SK-N-SH treated with all-trans-retinoic acid at 6 μM for 48 hours (cell line): ENCODE measurements around the gene KLHL29.

ENCODE experiments used
- ATAC-seq: fragments of 200-7000 bp; cut with Tn5 transposase; 3 replicates; pipeline ENCODE4 v1.9.1; 2020; ENCODE audit warnings: mild to moderate bottlenecking, moderate library complexity
- ARNTL ChIP-seq: fragments of 450-650 bp; formaldehyde crosslinking; IDR thresholded peaks from 2 replicates; pipeline ENCODE4 v1.5.0; 2020; ENCODE audit warnings: low read depth, mild to moderate bottlenecking, moderate library complexity, borderline replicate concordance
- BACH2 ChIP-seq: fragments of 250-450 bp; sonication (Bioruptor Pico); IDR thresholded peaks from 2 replicates; pipeline ENCODE4 v1.9.0; 2021; ENCODE audit warnings: mild to moderate bottlenecking, borderline replicate concordance
- CSDC2 ChIP-seq: fragments of 250-450 bp; sonication (Bioruptor Pico); IDR thresholded peaks from 2 replicates; pipeline ENCODE4 v1.5.0; 2020; ENCODE audit warnings: mild to moderate bottlenecking, moderate library complexity
- CSRNP3 ChIP-seq: fragments of 250-450 bp; sonication (Bioruptor Pico); IDR thresholded peaks from 2 replicates; pipeline ENCODE4 v1.5.1; 2021; ENCODE audit warnings: mild to moderate bottlenecking, moderate library complexity
- ESRRG ChIP-seq: fragments of 250-450 bp; sonication (Bioruptor Pico); IDR thresholded peaks from 2 replicates; pipeline ENCODE4 v1.6.1; 2021; ENCODE audit warnings: mild to moderate bottlenecking
- GLIS3 ChIP-seq: fragments of 250-450 bp; sonication (Bioruptor Pico); IDR thresholded peaks from 2 replicates; pipeline ENCODE4 v1.5.0; 2020; ENCODE audit warnings: mild to moderate bottlenecking, moderate library complexity
- ISL1 ChIP-seq: fragments of 250-450 bp; sonication (Bioruptor Pico); IDR thresholded peaks from 2 replicates; pipeline ENCODE4 v2.1.2; 2022; ENCODE audit warnings: mild to moderate bottlenecking, moderate library complexity
- OSR1 ChIP-seq: fragments of 250-450 bp; sonication (Bioruptor Pico); IDR thresholded peaks from 2 replicates; pipeline ENCODE4 v1.8.0; 2022; ENCODE audit warnings: moderate library complexity, mild to moderate bottlenecking, inconsistent platforms
- PPARA ChIP-seq: fragments of 250-450 bp; sonication (Bioruptor Pico); IDR thresholded peaks from 2 replicates; pipeline ENCODE4 v1.5.0; 2020; ENCODE audit warnings: mild to moderate bottlenecking, borderline replicate concordance
- RARB ChIP-seq: fragments of 250-450 bp; sonication (Bioruptor Pico); IDR thresholded peaks from 2 replicates; pipeline ENCODE4 v1.8.0; 2021; ENCODE audit warnings: mild to moderate bottlenecking, moderate library complexity
- SNAI2 ChIP-seq: fragments of 250-450 bp; sonication (Bioruptor Pico); IDR thresholded peaks from 2 replicates; pipeline ENCODE4 v1.5.0; 2020; ENCODE audit warnings: mild to moderate bottlenecking, moderate library complexity
- TOX ChIP-seq: fragments of 250-450 bp; sonication (Bioruptor Pico); IDR thresholded peaks from 2 replicates; pipeline ENCODE4 v1.8.0; 2021; ENCODE audit warnings: mild to moderate bottlenecking, moderate library complexity, borderline replicate concordance
- TSHZ2 ChIP-seq: fragments of 250-450 bp; sonication (Bioruptor Pico); IDR thresholded peaks from 2 replicates; pipeline ENCODE4 v1.5.0; 2020; ENCODE audit warnings: mild to moderate bottlenecking, moderate library complexity
- ZC3H10 ChIP-seq: fragments of 250-450 bp; sonication (Bioruptor Pico); IDR thresholded peaks from 2 replicates; pipeline ENCODE4 v1.5.1; 2021; ENCODE audit warnings: mild to moderate bottlenecking, moderate library complexity
- ZFP3 ChIP-seq: fragments of 250-450 bp; sonication (Bioruptor Pico); IDR thresholded peaks from 2 replicates; pipeline ENCODE4 v1.5.0; 2020; ENCODE audit warnings: mild to moderate bottlenecking, moderate library complexity
- ZNF565 ChIP-seq: fragments of 450-650 bp; formaldehyde crosslinking; conservative IDR thresholded peaks from 2 replicates; pipeline ENCODE4 v1.5.0; 2020; ENCODE audit warnings: low read depth, mild to moderate bottlenecking, moderate library complexity
- ZNF70 ChIP-seq: fragments of 450-650 bp; formaldehyde crosslinking; IDR thresholded peaks from 2 replicates; pipeline ENCODE4 v1.5.0; 2020; ENCODE audit warnings: mild to moderate bottlenecking, moderate library complexity
- ZNF8 ChIP-seq: fragments of 450-650 bp; formaldehyde crosslinking; IDR thresholded peaks from 2 replicates; pipeline ENCODE4 v1.5.0; 2020; ENCODE audit warnings: mild to moderate bottlenecking, moderate library complexity
- TF ChIP-seq, protein P1 (sequence below): fragments of 250-450 bp; sonication (Bioruptor Pico); IDR thresholded peaks from 2 replicates; pipeline ENCODE4 v1.5.1; 2020; ENCODE audit warnings: low read depth, mild to moderate bottlenecking, moderate library complexity

The KLHL29 gene

DNA sequence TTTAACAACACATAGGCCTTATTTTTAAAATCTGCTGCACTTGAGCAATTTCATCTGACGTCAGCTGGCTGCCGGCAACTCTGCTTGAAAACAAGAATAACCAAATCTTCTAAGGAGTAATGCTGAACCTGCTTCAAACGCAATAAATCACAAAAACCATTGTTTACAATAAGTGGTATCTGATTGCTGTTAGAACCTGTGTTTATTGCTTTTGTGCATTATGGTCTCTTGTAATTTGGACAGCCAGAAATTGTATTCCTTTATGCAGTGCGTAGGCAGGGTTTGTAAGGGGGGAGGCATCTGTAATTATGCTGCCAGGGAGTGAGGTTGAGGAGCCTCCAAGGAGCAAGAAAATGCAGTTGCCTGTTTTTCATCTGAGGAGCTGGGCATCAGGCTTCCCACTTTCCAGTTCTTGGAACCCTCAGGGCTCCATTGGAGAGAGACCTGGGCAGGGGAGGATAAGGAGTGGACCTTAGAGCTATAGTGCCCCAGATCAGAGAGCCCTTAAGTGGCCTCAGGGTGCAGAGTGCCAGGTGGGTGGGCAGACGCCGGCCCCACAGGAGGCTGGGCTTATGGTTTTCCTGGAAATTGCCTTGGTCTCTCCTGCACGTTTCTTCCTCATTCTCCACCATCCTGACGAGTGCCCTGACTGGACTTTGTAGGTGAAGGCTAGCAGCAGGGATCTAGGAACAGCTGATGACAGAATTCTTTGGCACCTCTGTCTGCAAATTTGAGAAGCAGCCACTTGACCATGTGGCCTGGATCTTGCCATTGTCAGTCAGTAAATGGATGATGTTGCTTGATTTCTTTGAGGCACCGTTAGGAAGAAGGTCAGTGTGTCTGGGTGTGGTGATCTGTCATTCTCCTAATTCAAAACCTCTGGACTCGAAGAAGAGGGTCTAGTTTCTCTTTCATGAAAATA is 129.2 kb downstream of the KLHL29 start (continued):
- TF ChIP-seq, protein P1, sequence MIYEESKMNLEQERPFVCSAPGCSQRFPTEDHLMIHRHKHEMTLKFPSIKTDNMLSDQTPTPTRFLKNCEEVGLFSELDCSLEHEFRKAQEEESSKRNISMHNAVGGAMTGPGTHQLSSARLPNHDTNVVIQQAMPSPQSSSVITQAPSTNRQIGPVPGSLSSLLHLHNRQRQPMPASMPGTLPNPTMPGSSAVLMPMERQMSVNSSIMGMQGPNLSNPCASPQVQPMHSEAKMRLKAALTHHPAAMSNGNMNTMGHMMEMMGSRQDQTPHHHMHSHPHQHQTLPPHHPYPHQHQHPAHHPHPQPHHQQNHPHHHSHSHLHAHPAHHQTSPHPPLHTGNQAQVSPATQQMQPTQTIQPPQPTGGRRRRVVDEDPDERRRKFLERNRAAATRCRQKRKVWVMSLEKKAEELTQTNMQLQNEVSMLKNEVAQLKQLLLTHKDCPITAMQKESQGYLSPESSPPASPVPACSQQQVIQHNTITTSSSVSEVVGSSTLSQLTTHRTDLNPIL (CRISPR knock-in tag): no peak
- TF ChIP-seq PPARA (no peak), ISL1 (no peak), SNAI2 (CRISPR knock-in tag) (no peak), BACH2 (CRISPR knock-in tag) (no peak)

- no peak for TF ChIP-seq RARB (CRISPR knock-in tag)
- no peak for TF ChIP-seq OSR1 (CRISPR knock-in tag)
- no peak for TF ChIP-seq ZNF8 (CRISPR knock-in tag)
- TF ChIP-seq GLIS3: no peak
- no peak for ATAC-seq
Observed at GRCh38 chr2:23516520-23517256, 131.7 kb downstream of the KLHL29 start.

DNA sequence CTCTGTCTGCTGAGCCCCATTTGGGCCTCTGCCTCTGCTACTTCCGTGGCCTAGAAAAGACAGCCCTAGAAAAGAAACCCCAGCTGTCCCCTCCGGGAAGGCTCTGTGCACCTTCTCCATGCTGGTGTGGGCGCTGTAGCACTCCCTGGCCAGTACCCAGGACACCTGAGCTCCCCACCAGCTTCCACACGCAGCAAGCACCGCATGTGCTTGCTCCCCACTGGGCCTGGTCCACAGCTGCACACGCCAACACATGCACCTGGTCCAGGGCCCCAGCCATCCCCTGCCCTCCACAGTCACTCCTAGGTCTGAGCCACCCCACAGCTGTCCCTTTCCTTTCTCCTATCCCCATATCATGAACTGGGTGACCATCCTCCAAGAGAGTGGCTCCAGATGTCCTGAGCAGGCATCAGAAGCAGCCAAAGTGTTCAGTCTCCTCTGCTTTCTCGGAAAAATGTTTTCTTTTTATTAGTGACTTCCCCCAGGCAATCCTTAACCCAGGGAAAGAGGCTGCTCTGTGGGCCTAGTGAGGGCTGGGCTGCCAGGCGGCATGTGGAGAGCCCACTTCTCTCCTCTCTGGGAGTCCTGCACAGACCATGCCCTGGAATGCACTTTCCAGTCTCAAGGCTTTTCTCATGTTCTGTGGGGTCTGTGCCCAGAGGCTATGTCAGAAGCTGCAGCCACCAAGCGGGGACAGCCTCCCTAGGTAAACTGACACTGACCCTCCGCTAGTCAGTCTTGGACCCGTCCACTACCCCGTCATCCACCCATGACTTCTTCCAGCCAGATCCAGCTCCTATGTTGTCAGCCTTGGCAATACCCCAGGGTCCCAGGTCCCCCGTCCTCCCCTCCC is 133.7 kb downstream of the KLHL29 start:
- no peak for ATAC-seq

GRCh38 chr2:23519334-23519651 is 134.3 kb downstream of the KLHL29 start:
- no peak for TF ChIP-seq GLIS3
- TF ChIP-seq ZNF70 (CRISPR knock-in tag): no peak
- no peak for TF ChIP-seq ZNF565 (CRISPR knock-in tag)
- TF ChIP-seq TOX: no peak
- TF ChIP-seq SNAI2 (CRISPR knock-in tag): no peak
- TF ChIP-seq ZC3H10: no peak
- no peak for TF ChIP-seq ZFP3
- no peak for TF ChIP-seq TSHZ2 (CRISPR knock-in tag)
- no peak for TF ChIP-seq RARB (CRISPR knock-in tag)
- TF ChIP-seq OSR1 (CRISPR knock-in tag): no peak
- no peak for TF ChIP-seq ISL1
- no peak for TF ChIP-seq PPARA
- no peak for TF ChIP-seq ARNTL
- ATAC-seq: no peak

More for the DNA sequence above, 133.7 kb downstream of the KLHL29 start:
- no peak for TF ChIP-seq ZNF70 (CRISPR knock-in tag)
- TF ChIP-seq ZFP3: no peak
- no peak for TF ChIP-seq PPARA
- no peak for TF ChIP-seq OSR1 (CRISPR knock-in tag)
- no peak for TF ChIP-seq CSRNP3 (CRISPR knock-in tag)

DNA sequence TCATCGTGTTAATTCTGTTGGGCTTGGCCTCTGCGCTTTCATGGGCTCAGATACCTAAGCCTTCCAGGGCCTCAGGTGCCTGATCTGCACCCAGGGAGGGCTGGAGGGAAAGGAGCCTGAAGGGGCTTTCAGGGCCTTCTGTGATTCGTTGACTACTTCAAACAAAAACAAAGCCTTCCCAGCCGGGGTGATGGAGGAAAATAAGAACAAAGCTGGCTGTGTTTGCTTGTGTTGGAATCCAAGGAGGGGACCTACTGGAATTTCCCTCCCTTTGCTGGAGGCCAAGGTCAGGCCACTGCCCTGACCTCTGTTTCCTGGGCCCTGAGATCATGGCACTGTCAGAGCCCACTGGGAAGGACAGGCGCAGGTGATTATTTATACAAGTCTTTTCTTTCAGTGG is 135.3 kb downstream of the KLHL29 start:
- no peak for ATAC-seq
- TF ChIP-seq ZFP3 (no peak), CSDC2 (CRISPR knock-in tag) (no peak), TOX (no peak), RARB (CRISPR knock-in tag) (no peak), ARNTL (no peak), ZNF70 (CRISPR knock-in tag) (no peak), ZNF565 (CRISPR knock-in tag) (no peak), TSHZ2 (CRISPR knock-in tag) (no peak), OSR1 (CRISPR knock-in tag) (no peak), ESRRG (CRISPR knock-in tag) (no peak)
- TF ChIP-seq, protein P1 (CRISPR knock-in tag): no peak
